ENCODE data around the gene MAP3K14. TPM values are rescaled to one million over a fixed set of nuclear protein-coding genes. Genes with fewer than 3 reads are reported as not detected.

Gene MAP3K14
- total and polyA plus RNA-seq, 10 of the 15 experiments (the other 5 are each of a cell fraction or from before 2014, with no cell fraction given) = 2.1 to 33.3 (median 19.7) TPM

GRCh38 chr17:45247429-45248131 is 69.2 kb downstream of the MAP3K14 start:
- no peaks in the 10 kb centered on the region for H3K9me3 ChIP-seq (replicated peaks; ENCODE audit: control insufficient read depth, insufficient read depth, low read length)
- peaks cover 13% of the 10 kb centered on the region for H3K79me2 ChIP-seq (ENCODE audit: control insufficient read depth, insufficient read depth, low read length)
- intact Hi-C loops (cut with micrococcal nuclease; ENCODE audit: unreplicated experiment) (no loop called here), in situ Hi-C loops (cut with MboI) (no loop called here)
- H3K4me2 ChIP-seq (ENCODE audit: control insufficient read depth, insufficient read depth) = peak overlapping the region; percentile 80
- peaks cover 14% of the 10 kb centered on the region for H3K4me1 ChIP-seq (ENCODE audit: control insufficient read depth, insufficient read depth, low read length)
- H3K9ac ChIP-seq (ENCODE audit: control insufficient read depth, insufficient read depth, low read length) = peak overlapping the region; percentile 99
- CTCF ChIA-PET = interaction anchor here (0.9 to 4.8 kb wide), 11 partner anchors 9 to 138 kb away, joined by 3 to 36 read pairs (median 5); partner anchors contain the start of genes ACBD4 and FMNL1
- SMC1A ChIA-PET (ENCODE audit: uncharacterized antibody, unreplicated experiment) = interaction anchor here (0.7 to 2.4 kb wide), 13 partner anchors 12 to 130 kb away, joined by 3 to 9 read pairs (median 4); partner anchors contain the start of gene HEXIM2
- 2% methylated on average over 47 of the region's 61 CpGs for WGBS (ENCODE audit: insufficient coverage, insufficient replicate concordance, low lambda C conversion rate, missing lambda C conversion rate)
- FAIRE-seq (peak; percentile 88), DNase-seq (ENCODE audit: low read depth, low spot score) (peak; percentile 78), ATAC-seq (peak; percentile 95)
- no peaks in the 10 kb centered on the region for H4K20me1 ChIP-seq (ENCODE audit: control insufficient read depth, insufficient read depth)
- peaks cover 6 to 36% of the 10 kb centered on the region in 2 experiments; a peak in 3 of 4 replicates for H3K36me3 ChIP-seq (ENCODE audit: control insufficient read depth in 2 of 2, insufficient read depth in 2 of 2, low read length in 1 of 2)
- no peaks in the 10 kb centered on the region for H3K27me3 ChIP-seq (replicated peaks in 1 of 2; ENCODE audit: control insufficient read depth in 2 of 2, insufficient read depth in 2 of 2, low read length in 1 of 2)
- RAD21 ChIA-PET (ENCODE audit: unreplicated experiment) = interaction anchor here (0.6 to 2.6 kb wide), 17 partner anchors 16 to 134 kb away, joined by 3 to 13 read pairs (median 4); partner anchors contain the start of genes FMNL1 and MAP3K14
- peak overlapping the region; percentile 98 for H3K27ac ChIP-seq (ENCODE audit: control insufficient read depth, insufficient read depth)
- BruUV-seq (replicated peaks) = TSS peak; percentile 81
- peak overlapping the region; percentile 61 for H2AFZ ChIP-seq (ENCODE audit: control insufficient read depth, low read depth, low read length)
- POLR2A ChIA-PET = interaction anchor here (0.7 to 3.8 kb wide), 10 partner anchors 19 to 339 kb away, joined by 3 to 18 read pairs (median 3); partner anchors contain the start of gene HEXIM1
- peak overlapping the region; percentile 89 for H3K4me3 ChIP-seq
- TF ChIP-seq POLR2AphosphoS5 (IDR thresholded peaks at IDR 0.05; ENCODE audit: low read length) (peak; percentile 69), E2F4 (IDR thresholded peaks at IDR 0.05; ENCODE audit: low read depth, low read length) (no peak; the same call in 1 of the 2 replicates), IRF4 (IDR thresholded peaks at IDR 0.05; ENCODE audit: low read depth, low read length) (no peak), RFX5 (IDR thresholded peaks at IDR 0.05; ENCODE audit: low read depth, low read length) (peak; percentile 59; the same call in 1 of the 2 replicates), BHLHE40 (IDR thresholded peaks at IDR 0.05; ENCODE audit: borderline replicate concordance in 1 of 2, low read depth in 2 of 2, low read length in 1 of 2) (peak; percentile 72 to 89), BCLAF1 (IDR thresholded peaks at IDR 0.05) (no peak), RAD51 (IDR thresholded peaks at IDR 0.05) (no peak), SREBF2 (IDR thresholded peaks at IDR 0.05; ENCODE audit: low read length) (no peak), CHD2 (IDR thresholded peaks at IDR 0.05; ENCODE audit: borderline replicate concordance, low read depth, low read length) (0 out of 2 replicates have a peak, but pooled peaks have one; percentile 54), HCFC1 (IDR thresholded peaks at IDR 0.05; ENCODE audit: low read length) (no peak), TCF12 (IDR thresholded peaks at IDR 0.05; ENCODE audit: low read depth, low read length) (0 out of 2 replicates have a peak, but pooled peaks have one; percentile 23), EGR1 (IDR thresholded peaks at IDR 0.05; ENCODE audit: borderline replicate concordance in 1 of 2, low read depth in 2 of 2, low read length in 2 of 2) (peak in 1 of 2 experiments; percentile 48; a peak in 1 of 3 replicates), ATF7 (IDR thresholded peaks at IDR 0.05; ENCODE audit: low read depth) (peak; percentile 59), ATF2 (IDR thresholded peaks at IDR 0.05; ENCODE audit: low read length) (no peak)
- TF ChIP-seq, protein P1, sequence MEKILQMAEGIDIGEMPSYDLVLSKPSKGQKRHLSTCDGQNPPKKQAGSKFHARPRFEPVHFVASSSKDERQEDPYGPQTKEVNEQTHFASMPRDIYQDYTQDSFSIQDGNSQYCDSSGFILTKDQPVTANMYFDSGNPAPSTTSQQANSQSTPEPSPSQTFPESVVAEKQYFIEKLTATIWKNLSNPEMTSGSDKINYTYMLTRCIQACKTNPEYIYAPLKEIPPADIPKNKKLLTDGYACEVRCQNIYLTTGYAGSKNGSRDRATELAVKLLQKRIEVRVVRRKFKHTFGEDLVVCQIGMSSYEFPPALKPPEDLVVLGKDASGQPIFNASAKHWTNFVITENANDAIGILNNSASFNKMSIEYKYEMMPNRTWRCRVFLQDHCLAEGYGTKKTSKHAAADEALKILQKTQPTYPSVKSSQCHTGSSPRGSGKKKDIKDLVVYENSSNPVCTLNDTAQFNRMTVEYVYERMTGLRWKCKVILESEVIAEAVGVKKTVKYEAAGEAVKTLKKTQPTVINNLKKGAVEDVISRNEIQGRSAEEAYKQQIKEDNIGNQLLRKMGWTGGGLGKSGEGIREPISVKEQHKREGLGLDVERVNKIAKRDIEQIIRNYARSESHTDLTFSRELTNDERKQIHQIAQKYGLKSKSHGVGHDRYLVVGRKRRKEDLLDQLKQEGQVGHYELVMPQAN (conservative IDR thresholded peaks at IDR 0.05) = peak; percentile 53

Data from GM12878 (cell line).